Fibroblast of peridontal ligament (primary cell): ENCODE results near the gene SULT2B1.
"Not testable (repeated sequence)": the region's sequence is repeated elsewhere in the genome, so short reads cannot be mapped to it uniquely, and the experiment has no call there.

Experiments used
- DNase-seq: peaks from one replicate; pipeline ENCODE4 v3.0.0-alpha.2; 2010; ENCODE audit errors: extremely low read depth

SULT2B1 gene

GRCh38 chr19:48551437-48552302 is at the start of gene SULT2B1:
Gene SULT2B1, plus strand, starts transcription at chr19:48552172. Its CDS starts 81 bp downstream, at chr19:48552253.
- no peak for DNase-seq

- no peak for DNase-seq
Observed at GRCh38 chr19:48502350-48503018, 49.5 kb upstream of the SULT2B1 start.

DNA sequence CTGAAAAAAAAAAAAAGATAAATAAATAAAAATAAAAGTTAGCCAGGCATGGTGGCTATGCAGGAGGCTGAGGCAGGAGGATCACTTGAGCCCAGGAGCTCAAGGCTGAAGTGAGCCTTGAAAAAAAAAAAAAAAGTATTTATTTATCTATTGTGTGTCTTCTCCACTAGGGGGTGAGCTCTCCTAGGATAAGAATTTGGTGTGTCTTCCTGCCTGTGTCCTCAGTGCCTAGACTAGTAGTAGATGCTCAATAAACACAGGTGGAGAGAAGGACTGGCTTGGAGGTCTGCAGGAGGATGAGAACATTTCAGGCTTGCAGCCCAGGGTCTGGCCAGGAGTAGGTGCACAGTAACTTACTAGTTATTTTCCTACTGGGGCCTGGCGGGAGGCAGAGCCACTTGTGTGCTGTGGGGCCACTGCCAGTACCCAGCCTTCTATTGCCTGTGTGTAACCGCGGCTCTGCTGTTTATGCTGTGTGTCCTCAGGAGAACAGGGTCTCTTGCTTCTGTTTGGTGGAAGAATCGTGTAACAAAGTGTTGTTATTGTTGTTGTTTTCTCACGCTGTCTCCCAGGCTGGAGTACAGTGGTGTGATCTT is 45.7 kb upstream of the SULT2B1 start:
- DNase-seq, result peak; percentile 51

- no peak for DNase-seq
Observed at GRCh38 chr19:48507911-48508439, 44.0 kb upstream of the SULT2B1 start.

GRCh38 chr19:48508729-48509411 is 43.1 kb upstream of the SULT2B1 start:
- no peak for DNase-seq

- DNase-seq, result no peak
Observed at GRCh38 chr19:48509467-48510194, 42.3 kb upstream of the SULT2B1 start.

- peak; percentile 30 for DNase-seq
Observed at GRCh38 chr19:48510421-48511268, 41.3 kb upstream of the SULT2B1 start.

GRCh38 chr19:48511321-48511731 is 40.6 kb upstream of the SULT2B1 start:
- DNase-seq, result no peak

- DNase-seq, result no peak
Observed at GRCh38 chr19:48511800-48512503, 40.0 kb upstream of the SULT2B1 start, which contains the start of gene LMTK3. Gene LMTK3, minus strand, starts transcription at chr19:48511835. Its CDS starts 259 bp downstream, at chr19:48511576.

DNA sequence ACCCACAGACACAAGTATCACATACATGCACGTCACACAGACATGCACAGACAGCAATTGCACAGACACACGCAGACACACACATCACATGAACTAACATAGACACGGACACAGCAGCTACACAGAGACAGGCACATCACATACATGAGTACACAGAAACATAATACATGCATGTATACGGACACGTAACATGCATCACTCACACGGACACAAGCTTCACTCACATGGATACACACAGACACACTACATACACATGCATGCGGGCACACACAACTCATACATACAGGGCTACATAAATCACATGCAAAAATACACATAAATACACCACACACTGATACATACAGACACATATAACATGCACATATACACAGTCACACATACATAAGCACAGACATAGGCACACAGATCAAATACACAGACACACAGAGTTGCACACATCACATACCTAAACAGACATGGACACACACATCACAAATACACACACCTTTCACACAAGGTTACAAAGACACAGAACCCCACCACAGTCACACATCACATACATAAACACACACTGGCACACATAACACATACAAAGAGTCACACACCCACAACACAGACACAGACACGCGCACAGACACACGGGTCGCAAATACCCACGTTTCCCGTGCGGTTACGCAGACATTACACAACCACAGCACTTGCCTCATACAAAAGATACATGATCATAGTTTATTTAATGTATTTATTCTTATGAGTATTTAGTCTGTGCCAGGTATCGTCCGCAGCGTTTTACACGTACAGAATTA is 39.3 kb upstream of the SULT2B1 start:
- DNase-seq, result no peak

GRCh38 chr19:48513289-48514122 is 38.5 kb upstream of the SULT2B1 start:
- DNase-seq, result peak; percentile 55

DNA sequence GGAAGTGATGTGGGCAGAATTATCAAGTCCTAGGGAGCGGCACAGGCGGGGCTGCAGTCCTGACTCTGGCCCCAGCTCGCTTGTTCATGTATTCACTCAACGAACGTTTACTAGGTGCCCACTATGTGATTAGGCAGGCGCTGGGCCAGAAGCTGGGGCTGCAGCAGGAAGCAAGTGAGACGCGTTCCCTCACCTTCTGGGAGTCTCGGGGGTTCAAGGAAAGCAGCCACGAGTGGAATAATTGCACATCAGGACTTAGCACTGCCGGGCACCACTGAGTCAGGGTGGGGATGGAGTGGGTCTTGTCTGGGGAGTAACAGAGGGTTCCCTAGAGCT is 37.9 kb upstream of the SULT2B1 start:
- DNase-seq, result no peak

- no peak for DNase-seq
Observed at GRCh38 chr19:48516536-48516935, 35.4 kb upstream of the SULT2B1 start.

- no peak for DNase-seq
Observed at GRCh38 chr19:48518207-48518606, 33.8 kb upstream of the SULT2B1 start.

- not testable (repeated sequence) for DNase-seq
Observed at GRCh38 chr19:48519426-48519825, 32.5 kb upstream of the SULT2B1 start.

DNA sequence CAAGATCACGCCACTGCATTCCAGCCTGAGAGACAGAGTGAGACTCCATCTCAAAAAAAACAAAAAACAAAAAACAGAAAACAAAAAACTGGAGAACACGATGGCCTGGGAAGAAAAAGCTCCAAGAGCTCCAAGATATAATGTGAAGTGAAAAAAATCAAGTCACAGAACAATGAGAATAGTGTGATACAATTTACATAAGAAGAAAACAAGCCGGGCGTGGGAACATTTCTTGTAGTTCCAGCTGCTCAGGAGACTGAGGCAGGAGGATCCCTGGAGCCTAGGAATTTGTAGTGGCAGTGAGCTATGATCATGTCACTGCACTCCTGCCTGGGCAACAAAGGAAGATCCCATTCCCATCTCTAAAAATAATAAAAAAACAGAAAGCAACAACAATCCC is 31.8 kb upstream of the SULT2B1 start:
- DNase-seq, result no peak

- no peak for DNase-seq
Observed at GRCh38 chr19:48524221-48524620, 27.8 kb upstream of the SULT2B1 start.

DNA sequence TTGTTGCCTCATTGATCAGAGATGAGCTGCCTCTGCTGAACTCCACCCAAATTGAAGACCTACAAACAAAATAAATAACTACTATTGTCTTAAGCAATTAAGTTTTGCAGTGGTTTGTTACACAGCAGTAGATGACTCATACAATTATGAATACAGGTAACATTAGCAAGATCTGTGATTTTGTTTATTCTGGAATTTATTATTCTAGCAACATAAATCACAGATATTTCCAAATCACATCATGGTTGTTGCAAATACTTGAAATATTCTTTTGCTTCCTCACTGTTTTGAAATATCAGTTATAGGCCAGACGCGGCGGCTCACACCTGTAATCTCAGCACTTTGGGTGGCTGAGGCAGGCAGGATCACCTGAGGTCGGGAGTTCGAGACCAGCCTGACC is 27.2 kb upstream of the SULT2B1 start:
- no peak for DNase-seq
